Suppressor macrophage (primary cell): ENCODE results near the gene PRKCZ.
"Not testable (repeated sequence)": the region's sequence is repeated elsewhere in the genome, so short reads cannot be mapped to it uniquely, and the experiment has no call there.

Source experiments
- DNase-seq, 4 experiments: peaks; one replicate each; pipeline ENCODE4 v3.0.0-alpha.2; 2020 to 2022

Gene PRKCZ

GRCh38 chr1:2103901-2104590, 53.8 kb downstream of the PRKCZ start:
- DNase-seq: no peak

GRCh38 chr1:2104621-2105427, 54.6 kb downstream of the PRKCZ start:
- DNase-seq: no peak

GRCh38 chr1:2105781-2106524, 55.7 kb downstream of the PRKCZ start:
- no peak for DNase-seq

GRCh38 chr1:2106659-2107405, 56.6 kb downstream of the PRKCZ start:
- DNase-seq: no peak

- DNase-seq: no peak
These were observed 57.5 kb downstream of the PRKCZ start for GRCh38 chr1:2107586-2108212.

GRCh38 chr1:2108213-2108876, 58.1 kb downstream of the PRKCZ start:
- peak in 3 of 4 experiments; percentile 7 to 34 (median 17) for DNase-seq

- no peak for DNase-seq
These were observed 58.8 kb downstream of the PRKCZ start for GRCh38 chr1:2108877-2109580.

- DNase-seq: no peak
These were observed 59.4 kb downstream of the PRKCZ start for GRCh38 chr1:2109581-2110021.

GRCh38 chr1:2110191-2110737, 60.1 kb downstream of the PRKCZ start:
- no peak for DNase-seq

- DNase-seq: no peak
These were observed 60.8 kb downstream of the PRKCZ start for GRCh38 chr1:2110738-2111673.

- no peak for DNase-seq
These were observed 61.4 kb downstream of the PRKCZ start for GRCh38 chr1:2111674-2112035.

- DNase-seq: peak in 3 of 4 experiments; percentile 55 to 82 (median 57)
These were observed 62.1 kb downstream of the PRKCZ start for GRCh38 chr1:2112280-2112701.

GRCh38 chr1:2113620-2114135, 63.5 kb downstream of the PRKCZ start:
- no peak for DNase-seq

GRCh38 chr1:2114635-2115007, 64.4 kb downstream of the PRKCZ start:
- not testable (repeated sequence) for DNase-seq

GRCh38 chr1:2115008-2115641, 64.9 kb downstream of the PRKCZ start:
- DNase-seq: no peak

- no peak for DNase-seq
These were observed 65.6 kb downstream of the PRKCZ start for GRCh38 chr1:2115702-2116341.

- no peak for DNase-seq
These were observed 69.7 kb downstream of the PRKCZ start for GRCh38 chr1:2119886-2120285.

- DNase-seq: no peak
These were observed 71.0 kb downstream of the PRKCZ start for GRCh38 chr1:2121101-2121691.
